Memory B cell (primary cell): ENCODE measurements around the gene PFKP.

ENCODE experiments used
- ATAC-seq: fragments of 150-1000 bp; cut with Tn5 transposase; 2 replicates; pipeline ENCODE4 v1.10.0; 2021; ENCODE audit warnings: low read depth, mild to moderate bottlenecking, moderate library complexity
- DNase-seq, 2 donors: peaks; one replicate each; pipeline ENCODE4 v3.0.0; 2022; ENCODE audit warnings: low spot score in 2 of 2
- H3K27ac Mint-ChIP-seq: one replicate; pipeline ENCODE4 v1.8.0; 2022; ENCODE audit warnings: mild to moderate bottlenecking, moderate library complexity, mixed read lengths
- H3K27me3 Mint-ChIP-seq: one replicate; pipeline ENCODE4 v1.8.0; 2022; ENCODE audit warnings: mixed read lengths
- H3K36me3 Mint-ChIP-seq: one replicate; pipeline ENCODE4 v1.8.0; 2022; ENCODE audit warnings: mild to moderate bottlenecking, mixed read lengths
- H3K4me1 Mint-ChIP-seq: one replicate; pipeline ENCODE4 v1.8.0; 2022; ENCODE audit warnings: mixed read lengths
- H3K4me3 Mint-ChIP-seq: one replicate; pipeline ENCODE4 v1.8.0; 2022; ENCODE audit warnings: mild to moderate bottlenecking, moderate library complexity, mixed read lengths
- H3K9me3 Mint-ChIP-seq: one replicate; pipeline ENCODE4 v1.8.0; 2022; ENCODE audit warnings: mixed read lengths

Gene PFKP

DNA sequence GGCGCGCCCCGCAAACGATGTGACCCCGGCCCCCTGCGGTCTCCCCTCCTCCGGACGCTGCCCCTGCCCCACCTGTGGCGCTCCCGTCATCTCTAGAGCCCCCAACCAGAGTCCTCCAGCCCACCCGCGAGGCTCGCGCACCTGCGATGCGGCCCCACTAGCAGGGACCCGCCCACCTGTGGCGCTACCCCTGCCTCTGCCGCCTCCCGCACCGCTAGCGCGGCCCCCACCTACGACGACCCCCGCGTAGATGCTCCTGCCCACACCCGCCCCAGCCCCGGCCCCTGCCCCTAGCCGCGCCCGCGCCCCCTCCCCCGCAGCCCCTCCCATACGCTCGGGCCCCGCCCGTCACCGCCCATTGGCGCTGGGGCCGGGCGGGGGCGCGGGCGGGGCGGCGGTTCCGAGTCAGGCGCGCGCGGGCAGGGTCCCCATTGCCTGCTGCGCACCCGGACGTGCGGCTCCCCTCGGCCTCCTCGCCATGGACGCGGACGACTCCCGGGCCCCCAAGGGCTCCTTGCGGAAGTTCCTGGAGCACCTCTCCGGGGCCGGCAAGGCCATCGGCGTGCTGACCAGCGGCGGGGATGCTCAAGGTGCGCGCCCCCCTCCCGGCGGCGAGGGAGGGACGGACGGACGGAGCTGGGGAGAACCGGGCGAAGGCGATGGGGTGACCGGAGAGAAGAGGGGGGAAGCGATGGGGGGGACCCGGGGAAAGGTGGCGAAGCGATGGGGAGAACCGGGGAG, at the start of gene PFKP:
Gene PFKP (plus strand): TSS at position 431 of the 741 bp plus-strand sequence. CDS start 48 bp downstream, at position 479.
- Mint-ChIP-seq H3K36me3 (peaks cover 4% of the 10 kb centered on the region), H3K4me3 (peak within 1 kb of the TSS; percentile 90), H3K9me3 (no peaks in the 10 kb centered on the region), H3K4me1 (peaks cover 10% of the 10 kb centered on the region), H3K27me3 (no peaks in the 10 kb centered on the region), H3K27ac (peak within 1 kb of the TSS; percentile 38)
- ATAC-seq (peak; percentile 53), DNase-seq (peak in 1 of 2 donors; percentile 45)

DNA sequence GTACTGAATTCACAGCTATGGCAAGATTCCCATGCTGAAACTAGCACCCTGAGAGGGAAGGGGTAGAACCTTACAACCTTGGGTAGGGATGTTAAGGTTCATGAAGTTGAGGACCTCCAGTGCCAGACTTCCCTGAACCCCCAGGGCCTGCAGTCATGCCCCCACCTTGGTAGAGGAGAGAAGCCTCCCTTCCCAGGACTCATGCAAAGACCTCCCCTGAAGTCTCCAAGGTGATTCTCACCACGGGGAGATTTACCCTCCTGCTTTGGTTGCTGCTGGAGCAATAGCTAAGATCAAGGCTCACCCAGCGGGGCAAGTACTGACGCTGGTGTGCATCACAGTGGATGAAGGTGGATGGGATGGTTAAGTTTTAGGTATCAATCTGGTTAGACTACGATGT, 49.1 kb upstream of the PFKP start:
- Mint-ChIP-seq H3K36me3 (peaks cover under 1% of the 10 kb centered on the region), H3K4me3 (no peak overlapping the region), H3K9me3 (peaks cover 3% of the 10 kb centered on the region), H3K27me3 (peaks cover 23% of the 10 kb centered on the region), H3K4me1 (no peaks in the 10 kb centered on the region), H3K27ac (no peak overlapping the region)
- ATAC-seq (no peak), DNase-seq (no peak)

DNA sequence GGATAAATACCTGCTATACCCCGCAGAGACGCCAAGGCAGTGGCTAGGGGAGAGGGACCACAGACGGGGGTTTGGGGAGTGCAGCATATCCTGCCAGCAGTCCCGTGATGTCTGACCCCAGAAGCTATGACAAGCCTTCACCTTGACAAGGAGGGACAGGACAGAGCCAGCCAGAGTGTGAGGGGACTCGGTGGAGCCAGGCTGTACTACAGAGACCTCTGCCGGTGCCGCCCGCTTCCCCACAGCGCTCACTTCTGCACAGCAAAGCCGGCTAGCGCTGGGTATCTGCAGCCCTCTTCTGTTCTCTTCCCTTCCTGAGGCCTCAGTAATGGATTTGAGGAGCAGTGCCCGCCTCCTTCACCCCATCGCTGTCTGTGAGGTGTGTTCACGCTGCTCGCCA, 47.0 kb upstream of the PFKP start:
- Mint-ChIP-seq H3K27ac (no peak overlapping the region), H3K36me3 (no peaks in the 10 kb centered on the region), H3K4me3 (no peak overlapping the region), H3K4me1 (no peaks in the 10 kb centered on the region), H3K9me3 (peaks cover 3% of the 10 kb centered on the region), H3K27me3 (peaks cover 22% of the 10 kb centered on the region)
- ATAC-seq (no peak), DNase-seq (no peak)

DNA sequence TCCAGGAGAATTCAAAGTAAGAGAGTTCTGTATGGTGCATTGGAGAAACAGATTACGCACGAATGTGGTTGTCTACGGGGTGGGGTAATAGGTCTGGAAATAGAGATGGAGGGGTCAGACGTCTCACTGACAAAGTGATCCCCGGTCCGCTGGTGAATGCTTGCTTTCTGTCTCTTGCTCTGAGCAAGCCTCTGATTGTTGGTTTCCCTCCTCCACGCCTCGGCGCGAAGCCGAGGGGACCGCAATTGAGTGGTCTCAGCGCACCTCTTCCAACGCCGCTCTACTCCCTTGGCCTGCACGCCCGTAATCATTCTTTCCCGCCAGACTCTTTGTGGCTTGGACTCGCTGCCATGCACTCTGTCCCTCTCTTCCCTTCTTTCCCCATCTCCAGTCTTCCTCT, 46.5 kb upstream of the PFKP start:
- H3K4me1 Mint-ChIP-seq = no peaks in the 10 kb centered on the region
- H3K4me3 Mint-ChIP-seq = no peak overlapping the region

DNA sequence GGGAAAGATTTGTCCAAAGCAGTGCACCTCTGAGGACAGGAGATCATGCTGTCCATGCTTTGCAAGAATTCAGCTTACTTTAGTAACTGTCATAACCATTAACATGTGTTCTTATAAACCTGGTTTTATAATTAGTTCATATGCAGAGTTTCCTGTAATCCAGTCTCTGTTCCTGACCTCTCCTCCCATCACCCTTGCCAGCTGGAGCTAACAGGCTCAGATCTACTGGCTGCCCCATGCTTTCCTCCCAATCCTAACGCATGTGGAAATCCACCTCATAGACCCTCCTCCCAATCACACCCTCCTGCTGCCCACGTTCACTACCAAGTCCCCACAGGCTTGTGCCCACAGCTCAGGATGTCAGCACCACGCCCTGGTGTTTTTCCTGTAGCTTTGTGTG, 45.3 kb upstream of the PFKP start:
- Mint-ChIP-seq H3K27me3 (peaks cover 26% of the 10 kb centered on the region), H3K4me3 (no peak overlapping the region), H3K27ac (no peak overlapping the region), H3K4me1 (no peaks in the 10 kb centered on the region), H3K9me3 (peaks cover 3% of the 10 kb centered on the region), H3K36me3 (no peaks in the 10 kb centered on the region)
- no peak for ATAC-seq
- no peak for DNase-seq

More for the DNA sequence above, 46.5 kb upstream of the PFKP start:
- peaks cover 3% of the 10 kb centered on the region for H3K9me3 Mint-ChIP-seq
- no peak for DNase-seq
- H3K27ac Mint-ChIP-seq = no peak overlapping the region
- no peaks in the 10 kb centered on the region for H3K36me3 Mint-ChIP-seq
- ATAC-seq = no peak
- H3K27me3 Mint-ChIP-seq = peaks cover 21% of the 10 kb centered on the region

DNA sequence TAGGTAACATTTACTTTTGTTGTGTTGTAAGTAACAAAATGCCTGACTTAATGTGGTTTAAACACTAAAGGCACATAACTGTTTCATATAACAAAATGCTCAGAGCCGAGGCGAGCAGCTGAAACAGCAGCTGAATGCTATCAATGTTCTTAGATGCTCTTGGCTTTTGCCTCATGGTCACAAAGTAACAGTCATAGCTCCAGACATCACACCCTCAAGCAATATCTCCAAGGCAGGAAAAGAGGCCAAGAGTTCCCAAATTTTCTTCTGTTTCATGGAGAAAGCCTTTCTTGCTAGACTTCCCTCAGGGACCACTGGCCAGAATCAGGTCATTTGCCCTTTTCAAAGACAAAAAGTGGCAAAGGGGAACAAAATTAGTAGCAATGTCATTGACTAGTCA, 43.5 kb upstream of the PFKP start:
- no peak overlapping the region for H3K27ac Mint-ChIP-seq
- H3K4me3 Mint-ChIP-seq = no peak overlapping the region
- peaks cover 24% of the 10 kb centered on the region for H3K27me3 Mint-ChIP-seq

DNA sequence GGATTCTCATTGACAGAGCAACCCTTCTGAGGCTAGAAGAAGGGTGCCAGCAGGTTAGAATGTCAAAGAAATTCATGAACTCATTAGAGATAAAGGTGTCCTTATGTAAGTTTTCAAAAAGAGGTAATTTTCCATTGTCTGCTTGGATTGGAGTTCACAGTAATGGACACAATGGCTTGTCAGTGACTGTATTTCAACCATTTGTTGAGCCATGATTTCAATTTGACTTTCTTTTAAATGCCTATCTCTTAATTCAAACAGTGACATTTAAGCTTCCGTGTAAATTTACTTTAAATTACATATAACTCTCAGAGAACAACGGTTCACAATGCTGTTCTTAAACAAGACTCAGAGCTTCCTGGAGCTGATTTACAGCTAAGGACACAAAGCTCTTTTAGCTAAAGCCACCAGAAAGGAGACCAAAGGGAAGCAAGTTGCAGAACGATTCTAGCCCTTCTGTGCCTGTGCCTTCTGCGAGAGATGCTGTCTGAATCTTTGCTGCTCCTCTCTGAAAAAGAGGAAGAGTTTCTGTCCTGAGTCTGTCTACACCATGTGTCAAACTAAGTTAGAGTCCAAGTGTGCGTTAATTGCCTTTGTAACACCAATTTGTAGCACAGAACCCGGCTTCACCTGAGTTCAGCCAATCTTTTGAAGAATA, 42.2 kb upstream of the PFKP start:
- Mint-ChIP-seq H3K27ac (no peak overlapping the region), H3K27me3 (peaks cover 26% of the 10 kb centered on the region), H3K4me1 (no peaks in the 10 kb centered on the region), H3K36me3 (no peaks in the 10 kb centered on the region), H3K4me3 (no peak overlapping the region), H3K9me3 (peaks cover 3% of the 10 kb centered on the region)
- ATAC-seq (no peak), DNase-seq (no peak)

More for the DNA sequence above, 43.5 kb upstream of the PFKP start:
- H3K4me1 Mint-ChIP-seq = no peaks in the 10 kb centered on the region
- ATAC-seq = no peak
- no peak for DNase-seq
- H3K9me3 Mint-ChIP-seq = peaks cover 3% of the 10 kb centered on the region
- H3K36me3 Mint-ChIP-seq = no peaks in the 10 kb centered on the region

DNA sequence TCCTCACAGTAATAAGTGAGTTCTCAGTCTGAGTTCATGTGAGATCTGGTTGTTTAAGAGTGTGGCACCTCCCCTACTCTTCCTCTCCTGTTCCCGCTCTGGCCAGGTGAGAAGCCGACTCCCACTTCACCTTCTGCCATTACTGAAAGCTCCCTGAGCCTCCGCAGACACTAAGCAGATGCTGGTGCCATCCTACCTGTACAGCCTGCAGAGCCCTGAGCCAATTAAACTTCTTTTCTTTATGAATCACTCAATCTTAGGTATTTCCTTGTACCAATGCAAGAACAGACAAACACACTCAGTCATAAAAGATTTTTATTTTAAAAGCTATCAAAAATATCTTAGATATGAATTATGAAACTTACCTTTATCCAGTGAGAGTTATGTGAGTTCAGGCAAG, 39.5 kb upstream of the PFKP start:
- H3K9me3 Mint-ChIP-seq = peaks cover 3% of the 10 kb centered on the region
- ATAC-seq = no peak
- no peaks in the 10 kb centered on the region for H3K4me1 Mint-ChIP-seq
- no peak for DNase-seq
- no peak overlapping the region for H3K4me3 Mint-ChIP-seq
- no peaks in the 10 kb centered on the region for H3K36me3 Mint-ChIP-seq
- H3K27me3 Mint-ChIP-seq = peaks cover 15% of the 10 kb centered on the region
- H3K27ac Mint-ChIP-seq = no peak overlapping the region

DNA sequence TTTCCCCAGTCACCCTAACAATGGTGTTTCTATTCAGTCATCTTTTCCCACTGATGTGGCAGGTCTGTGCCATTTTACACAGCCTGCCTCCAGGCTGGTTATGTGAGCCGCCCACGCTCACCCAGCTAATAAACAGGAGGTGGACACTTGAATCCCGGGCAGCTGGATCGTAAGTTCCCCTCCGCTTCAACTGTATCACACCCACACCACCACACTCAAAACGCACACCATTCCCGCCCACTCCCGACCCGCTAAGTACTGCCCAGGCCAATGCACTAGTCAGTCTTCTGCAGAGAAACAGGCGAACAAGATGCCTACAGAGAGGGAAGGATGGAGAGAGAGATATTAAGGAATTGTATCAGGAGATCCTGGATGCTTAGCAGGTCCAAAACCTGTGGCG, 38.9 kb upstream of the PFKP start:
- H3K9me3 Mint-ChIP-seq = no peaks in the 10 kb centered on the region
- no peaks in the 10 kb centered on the region for H3K36me3 Mint-ChIP-seq
- H3K4me1 Mint-ChIP-seq = no peaks in the 10 kb centered on the region
- ATAC-seq = no peak
- H3K27ac Mint-ChIP-seq = no peak overlapping the region
- H3K4me3 Mint-ChIP-seq = no peak overlapping the region
- DNase-seq = no peak
- peaks cover 9% of the 10 kb centered on the region for H3K27me3 Mint-ChIP-seq

DNA sequence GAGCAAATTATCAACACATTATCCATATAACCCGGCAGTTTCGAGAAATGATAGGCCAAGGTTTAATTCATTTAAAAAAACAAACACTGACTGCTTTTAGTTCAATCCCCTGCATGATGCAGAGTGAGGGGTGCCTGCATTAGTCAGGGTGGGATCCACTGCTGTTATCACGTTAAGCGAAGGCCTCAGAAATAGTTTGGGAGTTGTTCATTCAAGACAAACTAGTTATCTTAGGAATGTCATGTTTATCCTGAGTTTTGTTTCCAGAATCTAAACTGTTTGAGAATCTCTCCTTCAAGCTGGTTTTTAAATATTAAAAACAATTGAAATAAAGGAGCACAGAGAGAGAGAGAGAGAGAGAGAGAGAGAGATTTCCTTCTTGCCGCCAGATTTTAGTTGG, 36.6 kb upstream of the PFKP start:
- H3K4me1 Mint-ChIP-seq = peaks cover 17% of the 10 kb centered on the region
- no peak for DNase-seq
- peaks cover 1% of the 10 kb centered on the region for H3K9me3 Mint-ChIP-seq
- H3K27ac Mint-ChIP-seq = no peak overlapping the region
- no peaks in the 10 kb centered on the region for H3K36me3 Mint-ChIP-seq
- H3K27me3 Mint-ChIP-seq = peaks cover 8% of the 10 kb centered on the region
- ATAC-seq = no peak
- H3K4me3 Mint-ChIP-seq = no peak overlapping the region

DNA sequence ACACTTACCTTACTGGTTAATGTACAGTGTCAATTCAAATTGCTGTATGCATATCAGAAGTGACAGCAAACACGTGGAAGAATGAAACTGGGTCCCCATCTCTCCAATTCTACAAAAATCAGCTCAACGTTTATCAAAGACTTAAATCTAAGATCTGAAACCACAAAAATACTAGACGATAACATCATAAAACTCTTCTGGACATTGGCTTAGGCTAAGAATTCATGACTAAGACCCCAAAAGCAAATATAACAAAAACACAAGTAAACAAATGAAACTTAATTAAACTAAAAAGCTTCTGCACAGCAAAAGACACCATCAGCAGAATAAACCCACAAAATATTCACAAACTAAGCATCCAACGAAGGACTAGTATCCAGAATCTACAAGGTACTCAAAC, 35.9 kb upstream of the PFKP start:
- DNase-seq (no peak), ATAC-seq (no peak)
- Mint-ChIP-seq H3K9me3 (peaks cover 1% of the 10 kb centered on the region), H3K27me3 (peaks cover 5% of the 10 kb centered on the region), H3K36me3 (no peaks in the 10 kb centered on the region), H3K4me3 (no peak overlapping the region), H3K4me1 (peaks cover 24% of the 10 kb centered on the region), H3K27ac (no peak overlapping the region)

DNA sequence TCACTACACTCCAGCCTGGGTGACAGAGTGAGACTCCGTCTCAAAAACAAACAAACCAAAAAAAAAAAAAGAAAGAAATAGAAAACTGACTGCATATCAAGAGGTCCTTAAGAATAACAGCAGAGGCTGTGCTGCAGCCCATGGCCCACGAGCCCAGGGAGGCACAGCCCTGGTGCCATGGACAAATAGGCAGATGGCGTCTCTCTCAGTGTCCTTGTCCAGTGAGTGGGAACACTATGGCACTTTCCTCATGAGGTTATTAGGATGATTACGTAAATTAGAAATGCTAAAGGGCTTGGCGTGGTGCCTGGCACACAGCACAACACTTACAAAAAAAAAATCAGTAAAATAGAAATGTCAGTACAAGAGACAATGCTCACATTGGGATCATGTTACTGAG, 33.4 kb upstream of the PFKP start:
- H3K4me3 Mint-ChIP-seq = no peak overlapping the region
- peaks cover 2% of the 10 kb centered on the region for H3K9me3 Mint-ChIP-seq
- peaks cover 30% of the 10 kb centered on the region for H3K4me1 Mint-ChIP-seq
- peaks cover 2% of the 10 kb centered on the region for H3K27me3 Mint-ChIP-seq
- H3K27ac Mint-ChIP-seq = peak overlapping the region; percentile 94
- ATAC-seq = no peak
- H3K36me3 Mint-ChIP-seq = peaks cover 3% of the 10 kb centered on the region
- no peak for DNase-seq

DNA sequence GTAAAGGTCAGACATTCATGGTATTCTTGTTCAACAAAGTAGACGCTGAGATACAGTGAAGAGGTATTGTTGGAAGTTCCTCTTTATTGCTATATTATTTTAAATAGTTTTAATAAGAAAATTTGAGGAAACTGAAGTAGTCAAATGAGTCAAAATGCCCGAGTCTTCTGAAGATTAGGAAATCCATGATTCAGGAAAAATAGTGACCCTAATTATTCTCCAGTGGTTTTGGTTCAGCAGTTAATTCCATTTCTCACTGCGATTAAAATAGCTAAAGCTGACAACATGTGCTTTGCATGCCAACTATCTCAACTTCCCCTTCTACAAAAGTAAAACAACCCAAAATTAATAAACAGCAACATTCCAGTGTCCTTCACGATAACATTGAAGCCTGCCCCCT, 32.7 kb upstream of the PFKP start:
- no peak overlapping the region for H3K4me3 Mint-ChIP-seq
- H3K27ac Mint-ChIP-seq = peak overlapping the region; percentile 94
- DNase-seq (no peak), ATAC-seq (no peak)
- no peaks in the 10 kb centered on the region for H3K27me3 Mint-ChIP-seq
- peaks cover 3% of the 10 kb centered on the region for H3K36me3 Mint-ChIP-seq
- H3K4me1 Mint-ChIP-seq = peaks cover 30% of the 10 kb centered on the region
- H3K9me3 Mint-ChIP-seq = peaks cover 2% of the 10 kb centered on the region

DNA sequence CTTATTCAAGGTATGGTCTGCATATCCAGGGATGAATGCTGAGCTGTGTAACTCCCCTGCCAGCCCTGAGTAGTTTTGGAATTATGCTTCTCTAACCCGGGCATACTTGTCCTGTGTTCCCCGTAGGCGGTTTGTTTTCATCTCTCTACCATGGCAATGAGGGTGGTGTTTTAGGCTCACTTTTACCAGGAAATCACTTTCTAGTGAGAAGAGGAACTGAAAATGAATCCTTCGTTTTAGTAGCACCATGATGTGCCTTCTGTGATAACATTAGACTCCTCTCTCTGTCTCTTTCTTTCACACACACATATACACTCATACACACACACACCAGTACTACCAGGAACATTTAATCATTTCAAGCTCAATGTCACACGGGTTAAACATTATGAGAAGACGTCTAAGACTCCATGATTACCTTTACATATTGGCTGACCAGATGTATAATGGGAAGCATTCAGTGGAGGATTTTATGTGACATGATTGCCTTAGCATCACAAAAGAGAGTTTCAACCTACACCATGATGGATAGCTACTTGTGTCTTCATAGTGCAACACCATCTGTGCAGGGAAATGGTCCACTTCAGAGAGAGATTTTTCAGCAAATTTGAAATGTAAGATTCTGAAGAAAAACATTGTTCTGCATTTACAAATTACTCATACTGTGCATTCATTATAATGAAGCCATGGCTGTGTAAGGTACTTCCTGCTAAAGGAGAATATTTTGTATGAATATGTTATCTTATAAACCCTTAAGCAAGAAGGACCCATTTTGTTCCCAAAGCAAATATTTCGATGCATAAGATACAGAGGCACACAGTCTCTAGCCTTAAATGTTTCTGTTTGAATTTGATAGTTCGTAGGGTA, 31.0 kb upstream of the PFKP start:
- H3K9me3 Mint-ChIP-seq = peaks cover 5% of the 10 kb centered on the region
- ATAC-seq = peak; percentile 94
- peak; percentile 22 to 39 for DNase-seq
- H3K36me3 Mint-ChIP-seq = peaks cover 3% of the 10 kb centered on the region
- H3K4me1 Mint-ChIP-seq = peaks cover 34% of the 10 kb centered on the region
- H3K27me3 Mint-ChIP-seq = no peaks in the 10 kb centered on the region
- peak overlapping the region; percentile 40 for H3K4me3 Mint-ChIP-seq
- peak overlapping the region; percentile 94 for H3K27ac Mint-ChIP-seq
